Right renal cortex interstitium (tissue), 3 donors: ENCODE data around the gene GABRQ. TPM values are rescaled to one million over a fixed set of nuclear protein-coding genes. Genes with fewer than 3 reads are reported as not detected.
"Not testable (repeated sequence)": the region's sequence is repeated elsewhere in the genome, so short reads cannot be mapped to it uniquely, and the experiment has no call there.

Source experiments
- DNase-seq, 3 donors: peaks; one replicate each; pipeline ENCODE4 v3.0.0-alpha.2; 2013; ENCODE audit warnings: low read depth in 3 of 3, low spot score in 2 of 3
- polyA plus RNA-seq, 3 donors: library from polyadenylated mRNA; unstranded; fragments of 120-200 nt; gene quantifications; one replicate each; pipeline ENCODE4 v1.2.1, GENCODE V29; 2013; ENCODE audit not compliant: insufficient read length in 3 of 3

The GABRQ gene
- polyA plus RNA-seq, 3 donors, result 1.4 to 2.0 (median 1.6) TPM

DNA sequence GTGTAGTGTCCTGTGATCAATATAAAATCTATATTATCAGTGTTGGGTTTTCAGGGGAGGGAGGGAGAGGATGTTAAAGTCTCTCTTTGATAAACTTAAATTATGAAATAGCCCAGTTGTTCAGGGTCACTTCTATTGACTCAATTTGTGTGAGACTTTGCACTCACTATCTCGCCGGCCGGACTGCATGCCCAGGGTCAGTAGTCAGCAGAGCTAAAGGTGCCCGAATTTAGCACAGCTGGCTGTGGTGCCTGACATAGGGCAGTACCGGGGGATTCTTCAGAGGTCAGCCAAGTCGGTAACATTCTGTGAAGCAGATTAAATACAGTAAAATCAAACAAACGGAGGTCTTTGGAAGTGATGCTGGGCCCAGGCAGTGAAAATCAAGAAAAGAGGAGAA lies 19.2 kb downstream of the GABRQ start:
- no peak for DNase-seq

DNA sequence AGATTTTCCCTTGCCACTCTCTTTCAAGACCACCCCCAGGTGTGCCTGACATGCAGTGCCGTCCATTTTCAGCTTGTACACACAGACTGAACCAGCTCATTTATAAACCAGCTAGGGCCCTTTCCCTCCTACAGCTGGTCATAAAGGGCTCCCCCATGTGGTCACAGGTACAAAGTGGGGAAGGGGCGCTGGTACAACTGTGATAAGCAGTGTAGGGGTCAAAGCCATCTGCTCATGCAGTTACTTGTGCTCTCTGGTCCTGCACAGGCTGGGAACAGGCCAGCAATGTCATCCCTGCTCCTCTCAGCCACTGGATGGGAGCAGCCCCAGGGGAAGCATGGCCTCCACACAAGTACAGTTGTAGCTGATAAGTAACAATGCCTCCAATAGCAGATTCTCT lies 20.6 kb downstream of the GABRQ start:
- DNase-seq, result no peak

DNA sequence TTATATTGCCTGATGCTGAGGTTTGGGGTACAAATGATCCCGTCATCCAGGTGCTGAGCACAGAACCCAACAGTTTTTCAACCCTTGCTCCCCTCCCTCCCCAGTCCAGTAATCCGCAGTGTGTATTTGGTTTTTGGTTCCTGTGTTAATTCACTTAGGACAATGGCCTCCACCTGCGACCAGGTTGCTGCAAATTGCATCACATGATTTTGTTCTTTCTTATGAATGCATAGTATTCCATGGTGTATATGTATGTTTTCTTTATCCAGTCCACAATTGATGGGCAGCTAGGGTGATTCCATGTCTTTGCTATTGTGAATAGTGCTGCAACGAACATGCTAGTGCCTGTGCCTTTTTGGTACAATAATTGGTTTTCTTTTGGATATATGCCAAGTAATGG lies 25.4 kb downstream of the GABRQ start:
- DNase-seq, result no peak

DNA sequence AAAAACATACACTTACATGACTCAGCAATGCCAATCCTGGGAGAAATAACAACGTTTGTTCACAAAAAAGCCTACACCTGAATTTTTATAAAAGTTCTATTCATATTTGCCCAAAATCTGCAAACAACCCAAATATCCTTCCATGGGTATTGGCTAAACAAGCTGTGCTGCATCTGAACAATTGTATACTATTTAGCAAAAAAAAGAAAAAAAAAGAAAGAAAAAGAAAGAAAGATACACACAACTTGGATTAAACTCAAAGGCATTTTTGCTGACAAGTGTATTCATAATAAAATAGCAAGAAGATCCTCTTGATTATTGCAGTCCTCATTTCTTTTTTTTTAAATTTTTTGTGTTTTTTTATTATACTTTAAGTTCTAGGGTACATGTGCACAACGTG lies 36.4 kb downstream of the GABRQ start:
- DNase-seq, result no peak

DNA sequence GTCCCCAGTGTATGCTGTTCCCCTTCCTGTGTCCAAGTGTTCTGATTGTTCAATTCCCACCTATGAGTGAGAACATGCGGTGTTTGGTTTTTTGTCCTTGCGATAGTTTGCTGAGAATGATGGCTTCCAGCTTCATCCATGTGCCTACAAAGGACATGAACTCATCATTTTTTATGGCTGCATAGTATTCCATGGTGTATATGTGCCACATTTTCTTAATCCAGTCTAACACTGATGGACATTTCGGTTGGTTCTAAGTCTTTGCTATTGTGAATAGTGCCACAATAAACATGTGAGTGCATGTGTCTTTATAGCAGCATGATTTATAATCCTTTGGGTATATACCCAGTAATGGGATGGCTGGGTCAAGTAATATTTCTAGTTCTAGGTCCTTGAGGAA lies 37.0 kb downstream of the GABRQ start:
- not testable (repeated sequence) for DNase-seq

DNA sequence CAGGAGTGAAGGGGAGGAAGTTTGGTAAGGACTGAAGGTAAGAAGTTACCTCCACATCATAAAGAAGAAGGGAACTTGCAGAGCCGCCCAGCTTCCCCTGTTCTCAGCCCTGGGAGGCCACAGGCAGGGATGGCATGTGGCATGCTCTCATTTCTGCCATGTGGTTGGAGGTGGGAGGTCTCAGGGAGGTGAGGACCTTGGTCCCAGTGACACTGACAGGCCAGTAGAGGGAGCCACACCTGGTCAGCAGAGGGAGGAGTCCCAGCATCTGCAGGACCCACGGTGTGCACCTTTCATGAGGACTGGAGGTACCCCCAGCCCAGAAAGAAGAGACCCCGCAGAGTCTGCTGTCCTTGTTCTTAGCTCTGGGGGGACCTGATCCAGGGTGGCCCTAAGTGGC lies 43.3 kb downstream of the GABRQ start:
- not testable (repeated sequence) for DNase-seq

DNA sequence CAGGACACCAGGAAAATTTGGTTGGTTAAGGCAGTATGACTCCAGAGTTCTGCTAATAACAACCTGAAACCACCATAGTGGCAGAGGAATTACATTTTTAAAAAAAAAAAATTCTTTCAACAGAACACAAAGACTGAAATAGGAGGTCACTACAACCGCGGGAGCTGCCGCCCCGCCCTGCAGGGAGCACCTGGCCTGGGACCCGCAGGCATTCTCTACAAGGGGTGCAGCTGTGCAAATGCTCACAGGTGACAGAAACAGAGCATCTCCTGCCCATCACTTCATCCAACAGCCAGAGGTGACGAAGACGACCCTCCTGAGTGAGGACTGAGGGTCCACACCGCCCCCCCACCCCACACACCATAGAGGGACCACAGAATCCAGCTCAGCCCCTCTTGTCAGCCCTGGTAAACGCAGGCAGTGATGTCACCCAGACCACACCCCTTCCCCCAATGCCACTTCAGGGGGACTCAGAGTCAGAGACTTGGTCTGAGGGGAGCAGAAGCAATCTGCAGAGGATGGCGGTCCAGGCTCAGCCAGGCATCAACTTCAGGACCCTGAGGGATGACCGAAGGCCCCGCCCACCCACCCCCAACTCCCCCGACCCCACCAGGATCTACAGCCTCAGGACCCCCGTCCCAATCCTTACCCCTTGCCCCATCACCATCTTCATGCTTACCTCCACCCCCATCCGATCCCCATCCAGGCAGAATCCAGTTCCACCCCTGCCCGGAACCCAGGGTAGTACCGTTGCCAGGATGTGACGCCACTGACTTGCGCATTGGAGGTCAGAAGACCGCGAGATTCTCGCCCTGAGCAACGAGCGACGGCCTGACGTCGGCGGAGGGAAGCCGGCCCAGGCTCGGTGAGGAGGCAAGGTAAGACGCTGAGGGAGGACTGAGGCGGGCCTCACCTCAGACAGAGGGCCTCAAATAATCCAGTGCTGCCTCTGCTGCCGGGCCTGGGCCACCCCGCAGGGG lies 60.5 kb downstream of the GABRQ start, which contains the start of gene MAGEA3:
TSS of gene MAGEA3 (plus strand) at position 843 of the 980 bp plus-strand sequence. CDS start 2,039 bp downstream, outside the sequence.
- DNase-seq, result not testable (repeated sequence)

DNA sequence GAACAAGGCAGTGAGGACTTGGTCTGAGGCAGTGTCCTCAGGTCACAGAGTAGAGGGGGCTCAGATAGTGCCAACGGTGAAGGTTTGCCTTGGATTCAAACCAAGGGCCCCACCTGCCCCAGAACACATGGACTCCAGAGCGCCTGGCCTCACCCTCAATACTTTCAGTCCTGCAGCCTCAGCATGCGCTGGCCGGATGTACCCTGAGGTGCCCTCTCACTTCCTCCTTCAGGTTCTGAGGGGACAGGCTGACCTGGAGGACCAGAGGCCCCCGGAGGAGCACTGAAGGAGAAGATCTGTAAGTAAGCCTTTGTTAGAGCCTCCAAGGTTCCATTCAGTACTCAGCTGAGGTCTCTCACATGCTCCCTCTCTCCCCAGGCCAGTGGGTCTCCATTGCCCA lies 62.7 kb downstream of the GABRQ start:
- DNase-seq, result not testable (repeated sequence)

DNA sequence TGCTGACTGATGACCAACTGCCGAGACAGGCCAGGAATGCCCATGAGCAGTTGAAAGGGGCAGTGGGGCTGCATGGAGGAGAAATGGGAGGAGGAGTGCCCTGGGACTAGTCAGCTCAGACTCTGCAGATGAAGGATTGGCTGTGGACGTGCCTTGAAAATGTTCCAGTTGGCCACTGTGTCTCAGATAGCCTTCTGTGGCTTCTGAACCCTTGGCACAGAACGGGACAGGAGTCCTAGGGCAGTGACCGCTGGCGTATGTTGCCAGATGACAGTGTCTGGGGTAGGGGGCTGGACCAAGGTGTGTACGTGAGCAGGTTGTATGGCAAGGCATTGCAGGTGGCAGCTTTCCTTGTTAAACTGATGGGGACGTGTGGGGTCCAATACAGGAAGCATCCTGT lies 68.8 kb downstream of the GABRQ start:
- DNase-seq, result not testable (repeated sequence)

Other genes with a start within 250 kb of the GABRQ start
- gene GABRA3, start 186.6 kb upstream of the GABRQ start, polyA plus RNA-seq, result under 1 TPM; 0.14 to 0.25 (median 0.18) TPM
- gene MAGEA3, start 60.9 kb downstream of the GABRQ start, polyA plus RNA-seq, result not detected
- not detected for gene CSAG2, start 71.4 kb downstream of the GABRQ start, polyA plus RNA-seq
- not detected for gene MAGEA2B, start 76.7 kb downstream of the GABRQ start, polyA plus RNA-seq
- gene CSAG1, start 95.8 kb downstream of the GABRQ start, polyA plus RNA-seq, result not detected
- gene MAGEA12, start 95.9 kb downstream of the GABRQ start, polyA plus RNA-seq, result not detected
- not detected for gene MAGEA2, start 115.9 kb downstream of the GABRQ start, polyA plus RNA-seq
- gene CSAG3, start 121.3 kb downstream of the GABRQ start, polyA plus RNA-seq, result not detected
- gene MAGEA6, start 131.8 kb downstream of the GABRQ start, polyA plus RNA-seq, result not detected
- 100 to 1,000 TPM; 132 to 135 (median 133) TPM for gene CETN2, start 192.9 kb downstream of the GABRQ start, polyA plus RNA-seq
- gene NSDHL, start 193.2 kb downstream of the GABRQ start, polyA plus RNA-seq, result 10 to 100 TPM; 30.8 to 31.8 (median 31.2) TPM